ENCODE measurements around the gene FBN1.

Gene FBN1

GRCh38 chr15:48427960-48428547 lies 217.5 kb downstream of the FBN1 start:
- TF ChIP-seq POLR2AphosphoS5 (IDR thresholded peaks at IDR 0.05; ENCODE audit: borderline replicate concordance, low read depth, low read length) (no peak), FOXP2 (optimal IDR thresholded peaks at IDR 0.05; ENCODE audit: control extremely low read depth, extremely low read length, insufficient read depth) (no peak), EZH2 (IDR thresholded peaks at IDR 0.05) (no peak)
- H3K9me3 ChIP-seq (ENCODE audit: low read depth, low read length) = no peaks in the 10 kb centered on the region
- H3K9ac ChIP-seq (ENCODE audit: insufficient read length) = no peak overlapping the region
- H3K36me3 ChIP-seq (ENCODE audit: insufficient read depth, low read length) = no peaks in the 10 kb centered on the region
- no peak overlapping the region for H3K4me3 ChIP-seq
- no peak for DNase-seq (ENCODE audit: low read depth, low spot score)
- no peak overlapping the region for H3K27ac ChIP-seq

GRCh38 chr15:48427479-48427878 lies 218.0 kb downstream of the FBN1 start:
- Histone ChIP-seq H3K36me3 (ENCODE audit: insufficient read depth, low read length) (no peaks in the 10 kb centered on the region), H3K27ac (no peak overlapping the region), H3K9me3 (ENCODE audit: low read depth, low read length) (no peaks in the 10 kb centered on the region), H3K9ac (ENCODE audit: insufficient read length) (no peak overlapping the region), H3K4me3 (no peak overlapping the region)
- no peak for DNase-seq (ENCODE audit: low read depth, low spot score)
- TF ChIP-seq FOXP2 (optimal IDR thresholded peaks at IDR 0.05; ENCODE audit: control extremely low read depth, extremely low read length, insufficient read depth) (no peak), EZH2 (IDR thresholded peaks at IDR 0.05) (no peak), POLR2AphosphoS5 (IDR thresholded peaks at IDR 0.05; ENCODE audit: borderline replicate concordance, low read depth, low read length) (no peak)

GRCh38 chr15:48426941-48427340 lies 218.6 kb downstream of the FBN1 start:
- TF ChIP-seq POLR2AphosphoS5 (IDR thresholded peaks at IDR 0.05; ENCODE audit: borderline replicate concordance, low read depth, low read length) (no peak), EZH2 (IDR thresholded peaks at IDR 0.05) (no peak), FOXP2 (optimal IDR thresholded peaks at IDR 0.05; ENCODE audit: control extremely low read depth, extremely low read length, insufficient read depth) (no peak)
- H3K27ac ChIP-seq = no peak overlapping the region
- no peak overlapping the region for H3K9ac ChIP-seq (ENCODE audit: insufficient read length)
- H3K36me3 ChIP-seq (ENCODE audit: insufficient read depth, low read length) = no peaks in the 10 kb centered on the region
- no peaks in the 10 kb centered on the region for H3K9me3 ChIP-seq (ENCODE audit: low read depth, low read length)
- DNase-seq (ENCODE audit: low read depth, low spot score) = no peak
- H3K4me3 ChIP-seq = no peak overlapping the region

- Histone ChIP-seq H3K27ac (no peak overlapping the region), H3K9me3 (ENCODE audit: low read depth, low read length) (no peaks in the 10 kb centered on the region), H3K4me3 (no peak overlapping the region), H3K9ac (ENCODE audit: insufficient read length) (no peak overlapping the region), H3K36me3 (ENCODE audit: insufficient read depth, low read length) (no peaks in the 10 kb centered on the region)
- DNase-seq (ENCODE audit: low read depth, low spot score) = no peak
- TF ChIP-seq EZH2 (IDR thresholded peaks at IDR 0.05) (no peak), FOXP2 (optimal IDR thresholded peaks at IDR 0.05; ENCODE audit: control extremely low read depth, extremely low read length, insufficient read depth) (no peak), POLR2AphosphoS5 (IDR thresholded peaks at IDR 0.05; ENCODE audit: borderline replicate concordance, low read depth, low read length) (no peak)
These were observed 219.5 kb downstream of the FBN1 start for GRCh38 chr15:48426044-48426443.

- H3K36me3 ChIP-seq (ENCODE audit: insufficient read depth, low read length) = no peaks in the 10 kb centered on the region
- DNase-seq (ENCODE audit: low read depth, low spot score) = no peak
- H3K9me3 ChIP-seq (ENCODE audit: low read depth, low read length) = no peaks in the 10 kb centered on the region
- TF ChIP-seq POLR2AphosphoS5 (IDR thresholded peaks at IDR 0.05; ENCODE audit: borderline replicate concordance, low read depth, low read length) (no peak), EZH2 (IDR thresholded peaks at IDR 0.05) (no peak), FOXP2 (optimal IDR thresholded peaks at IDR 0.05; ENCODE audit: control extremely low read depth, extremely low read length, insufficient read depth) (no peak)
- no peak overlapping the region for H3K4me3 ChIP-seq
- no peak overlapping the region for H3K27ac ChIP-seq
- no peak overlapping the region for H3K9ac ChIP-seq (ENCODE audit: insufficient read length)
These were observed 220.5 kb downstream of the FBN1 start for GRCh38 chr15:48425051-48425450.

GRCh38 chr15:48423896-48424475 lies 221.5 kb downstream of the FBN1 start:
- peak; percentile 80 for DNase-seq (ENCODE audit: low read depth, low spot score)
- TF ChIP-seq POLR2AphosphoS5 (IDR thresholded peaks at IDR 0.05; ENCODE audit: borderline replicate concordance, low read depth, low read length) = peak; percentile 21; the same call in 1 of the 2 replicates
- TF ChIP-seq EZH2 (IDR thresholded peaks at IDR 0.05) = no peak
- TF ChIP-seq FOXP2 (optimal IDR thresholded peaks at IDR 0.05; ENCODE audit: control extremely low read depth, extremely low read length, insufficient read depth) = no peak
- no peaks in the 10 kb centered on the region for H3K36me3 ChIP-seq (ENCODE audit: insufficient read depth, low read length)

GRCh38 chr15:48423342-48423741 lies 222.2 kb downstream of the FBN1 start:
- no peaks in the 10 kb centered on the region for H3K9me3 ChIP-seq (ENCODE audit: low read depth, low read length)
- peak overlapping the region; percentile 47; the same call in 1 of the 2 replicates for H3K27ac ChIP-seq
- DNase-seq (ENCODE audit: low read depth, low spot score) = no peak
- no peak overlapping the region for H3K9ac ChIP-seq (ENCODE audit: insufficient read length)
- H3K36me3 ChIP-seq (ENCODE audit: insufficient read depth, low read length) = no peaks in the 10 kb centered on the region
- TF ChIP-seq POLR2AphosphoS5 (IDR thresholded peaks at IDR 0.05; ENCODE audit: borderline replicate concordance, low read depth, low read length) = no peak
- TF ChIP-seq EZH2 (IDR thresholded peaks at IDR 0.05) = no peak
- no peak for TF ChIP-seq FOXP2 (optimal IDR thresholded peaks at IDR 0.05; ENCODE audit: control extremely low read depth, extremely low read length, insufficient read depth)
- H3K4me3 ChIP-seq = no peak overlapping the region

More at GRCh38 chr15:48423896-48424475, 221.5 kb downstream of the FBN1 start:
- no peak overlapping the region for H3K4me3 ChIP-seq
- no peaks in the 10 kb centered on the region for H3K9me3 ChIP-seq (ENCODE audit: low read depth, low read length)
- no peak overlapping the region for H3K9ac ChIP-seq (ENCODE audit: insufficient read length)
- H3K27ac ChIP-seq = peak overlapping the region; percentile 47; the same call in 1 of the 2 replicates

GRCh38 chr15:48422401-48422800 lies 223.1 kb downstream of the FBN1 start:
- Histone ChIP-seq H3K36me3 (ENCODE audit: insufficient read depth, low read length) (no peaks in the 10 kb centered on the region), H3K4me3 (no peak overlapping the region), H3K27ac (no peak overlapping the region), H3K9ac (ENCODE audit: insufficient read length) (no peak overlapping the region), H3K9me3 (ENCODE audit: low read depth, low read length) (no peaks in the 10 kb centered on the region)
- no peak for TF ChIP-seq FOXP2 (optimal IDR thresholded peaks at IDR 0.05; ENCODE audit: control extremely low read depth, extremely low read length, insufficient read depth)
- no peak for TF ChIP-seq EZH2 (IDR thresholded peaks at IDR 0.05)
- no peak for TF ChIP-seq POLR2AphosphoS5 (IDR thresholded peaks at IDR 0.05; ENCODE audit: borderline replicate concordance, low read depth, low read length)
- peak; percentile 30 for DNase-seq (ENCODE audit: low read depth, low spot score)
